CD4-positive, alpha-beta T cell treated with Interleukin-21 for 1 hour (primary cell): ENCODE measurements around the gene IGSF9B.

Experiments
- DNase-seq: peaks from one replicate; pipeline ENCODE4 v3.0.0-alpha.2; 2020

The IGSF9B gene

GRCh38 chr11:133952199-133953190 is 4.3 kb downstream of the IGSF9B start:
- DNase-seq: no peak

- DNase-seq: no peak
Measured at GRCh38 chr11:133951327-133952198, 5.2 kb downstream of the IGSF9B start.

GRCh38 chr11:133950874-133951326 is 5.9 kb downstream of the IGSF9B start:
- no peak for DNase-seq

GRCh38 chr11:133950421-133950820 is 6.3 kb downstream of the IGSF9B start:
- no peak for DNase-seq

- DNase-seq: no peak
Measured at GRCh38 chr11:133949129-133949528, 7.6 kb downstream of the IGSF9B start.

- no peak for DNase-seq
Measured at GRCh38 chr11:133948711-133949110, 8.1 kb downstream of the IGSF9B start.

- DNase-seq: peak; percentile 68
Measured at GRCh38 chr11:133947321-133947756, 9.4 kb downstream of the IGSF9B start.

- DNase-seq: peak; percentile 39
Measured at GRCh38 chr11:133946541-133947318, 10.0 kb downstream of the IGSF9B start.

- no peak for DNase-seq
Measured at GRCh38 chr11:133946051-133946450, 10.7 kb downstream of the IGSF9B start.

GRCh38 chr11:133945087-133945974 is 11.4 kb downstream of the IGSF9B start:
- peak; percentile 82 for DNase-seq

- no peak for DNase-seq
Measured at GRCh38 chr11:133943950-133944698, 12.6 kb downstream of the IGSF9B start.

GRCh38 chr11:133942577-133942976 is 14.2 kb downstream of the IGSF9B start:
- DNase-seq: no peak

GRCh38 chr11:133941546-133941945 is 15.2 kb downstream of the IGSF9B start:
- no peak for DNase-seq

GRCh38 chr11:133940034-133940433 is 16.7 kb downstream of the IGSF9B start:
- no peak for DNase-seq

GRCh38 chr11:133939558-133939957 is 17.2 kb downstream of the IGSF9B start:
- no peak for DNase-seq

GRCh38 chr11:133938166-133938565 is 18.6 kb downstream of the IGSF9B start:
- DNase-seq: no peak

GRCh38 chr11:133937468-133937867 is 19.3 kb downstream of the IGSF9B start:
- no peak for DNase-seq

- DNase-seq: no peak
Measured at GRCh38 chr11:133937015-133937414, 19.8 kb downstream of the IGSF9B start.

GRCh38 chr11:133936592-133936991 is 20.2 kb downstream of the IGSF9B start:
- DNase-seq: no peak

GRCh38 chr11:133936136-133936535 is 20.6 kb downstream of the IGSF9B start:
- DNase-seq: no peak

GRCh38 chr11:133935551-133935910 is 21.2 kb downstream of the IGSF9B start:
- DNase-seq: no peak
